ENCODE measurements around the gene RANBP10. TPM values are rescaled to one million over a fixed set of nuclear protein-coding genes. Genes with fewer than 3 reads are reported as not detected.

Gene RANBP10
- total and polyA plus RNA-seq, 2 of the 8 experiments (the other 6 are each of a cell fraction or from before 2014, with no cell fraction given) = 14.2 to 16.8 TPM

DNA sequence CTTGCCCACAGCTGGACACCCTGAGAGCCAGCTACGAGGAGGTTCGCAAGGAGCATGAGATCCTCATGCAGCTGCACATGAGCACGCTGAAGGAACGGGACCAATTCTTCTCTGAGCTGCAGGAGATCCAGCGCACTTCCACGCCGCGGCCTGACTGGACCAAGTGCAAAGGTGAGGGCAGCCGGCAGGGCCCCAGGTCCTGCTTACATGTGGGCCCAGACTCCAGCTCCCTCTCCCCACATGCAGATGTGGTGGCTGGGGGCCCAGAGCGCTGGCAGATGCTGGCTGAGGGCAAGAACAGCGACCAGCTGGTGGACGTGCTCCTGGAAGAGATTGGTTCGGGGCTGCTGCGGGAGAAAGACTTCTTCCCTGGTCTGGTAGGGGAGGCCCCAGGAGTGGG, 19.5 kb upstream of the RANBP10 start (continued):
- TF ChIP-seq RFX5 (IDR thresholded peaks at IDR 0.05; ENCODE audit: borderline replicate concordance, low read depth, low read length) (no peak), SIRT6 (IDR thresholded peaks at IDR 0.05; ENCODE audit: low read length) (no peak), RNF2 (IDR thresholded peaks at IDR 0.05; ENCODE audit: borderline replicate concordance, low read depth, low read length, missing control alignments, poor library complexity, severe bottlenecking) (no peak), TCF12 (IDR thresholded peaks at IDR 0.05; ENCODE audit: low read depth, low read length) (no peak)
- TF ChIP-seq, protein P1, sequence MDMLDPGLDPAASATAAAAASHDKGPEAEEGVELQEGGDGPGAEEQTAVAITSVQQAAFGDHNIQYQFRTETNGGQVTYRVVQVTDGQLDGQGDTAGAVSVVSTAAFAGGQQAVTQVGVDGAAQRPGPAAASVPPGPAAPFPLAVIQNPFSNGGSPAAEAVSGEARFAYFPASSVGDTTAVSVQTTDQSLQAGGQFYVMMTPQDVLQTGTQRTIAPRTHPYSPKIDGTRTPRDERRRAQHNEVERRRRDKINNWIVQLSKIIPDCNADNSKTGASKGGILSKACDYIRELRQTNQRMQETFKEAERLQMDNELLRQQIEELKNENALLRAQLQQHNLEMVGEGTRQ (IDR thresholded peaks at IDR 0.05; ENCODE audit: low read length) = no peak
